HG02610 (cell line): Measurements from ENCODE around the gene PRSS21.

Experiments used
- ATAC-seq: cut with Tn5 transposase; IDR thresholded peaks from one replicate; pipeline ENCODE4 v1.9.1; 2021; ENCODE audit warnings: mild to moderate bottlenecking, moderate library complexity; ENCODE audit not compliant: unreplicated experiment

The PRSS21 gene

GRCh38 chr16:2804728-2805127 is 12.3 kb upstream of the PRSS21 start:
- ATAC-seq, result no peak

GRCh38 chr16:2806286-2806685 is 10.8 kb upstream of the PRSS21 start:
- ATAC-seq, result no peak

- ATAC-seq, result no peak
Observed at GRCh38 chr16:2808181-2808580, 8.9 kb upstream of the PRSS21 start.

- no peak for ATAC-seq
Observed at GRCh38 chr16:2809149-2809760, 7.8 kb upstream of the PRSS21 start.

- no peak for ATAC-seq
Observed at GRCh38 chr16:2810651-2811050, 6.4 kb upstream of the PRSS21 start.

DNA sequence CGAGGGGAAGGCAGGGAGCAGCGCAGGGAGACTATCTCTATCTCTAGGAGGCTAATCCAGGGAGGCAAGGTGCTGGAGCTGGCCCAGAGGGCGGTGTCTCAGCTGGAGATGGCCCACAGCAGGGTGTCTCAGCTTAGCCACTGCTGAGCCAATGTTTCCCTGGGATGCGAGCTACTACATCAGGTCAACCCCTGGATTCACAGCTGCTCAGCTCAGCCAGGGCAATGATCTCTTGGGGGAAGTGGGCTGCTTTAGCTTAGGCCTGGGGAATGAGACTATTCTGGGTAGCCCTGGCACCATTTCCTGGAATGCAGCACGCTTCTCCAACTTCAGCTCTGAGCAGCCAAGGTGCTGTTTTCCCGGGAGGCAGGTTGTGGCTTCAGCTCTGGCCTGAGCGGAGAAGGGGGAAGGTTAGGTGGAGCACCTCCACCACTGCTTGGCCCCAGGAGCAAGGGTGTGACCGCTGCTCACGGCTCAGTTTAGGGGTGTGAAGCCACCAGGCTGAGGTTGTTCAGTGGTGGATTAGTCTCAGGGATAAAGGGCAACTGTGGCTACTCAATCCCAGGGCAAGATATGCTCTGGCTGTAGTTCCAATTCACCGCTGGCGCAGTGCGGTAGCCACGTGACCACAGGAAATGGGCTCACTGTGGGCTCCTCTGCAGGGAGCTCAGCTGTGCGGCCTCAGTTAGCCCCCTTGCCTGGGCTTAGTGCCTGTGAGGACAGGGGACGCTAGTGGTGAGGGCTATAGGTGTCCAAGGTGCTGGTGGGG is 5.2 kb upstream of the PRSS21 start:
- ATAC-seq, result no peak

GRCh38 chr16:2813771-2814221 is 3.2 kb upstream of the PRSS21 start:
- no peak for ATAC-seq

DNA sequence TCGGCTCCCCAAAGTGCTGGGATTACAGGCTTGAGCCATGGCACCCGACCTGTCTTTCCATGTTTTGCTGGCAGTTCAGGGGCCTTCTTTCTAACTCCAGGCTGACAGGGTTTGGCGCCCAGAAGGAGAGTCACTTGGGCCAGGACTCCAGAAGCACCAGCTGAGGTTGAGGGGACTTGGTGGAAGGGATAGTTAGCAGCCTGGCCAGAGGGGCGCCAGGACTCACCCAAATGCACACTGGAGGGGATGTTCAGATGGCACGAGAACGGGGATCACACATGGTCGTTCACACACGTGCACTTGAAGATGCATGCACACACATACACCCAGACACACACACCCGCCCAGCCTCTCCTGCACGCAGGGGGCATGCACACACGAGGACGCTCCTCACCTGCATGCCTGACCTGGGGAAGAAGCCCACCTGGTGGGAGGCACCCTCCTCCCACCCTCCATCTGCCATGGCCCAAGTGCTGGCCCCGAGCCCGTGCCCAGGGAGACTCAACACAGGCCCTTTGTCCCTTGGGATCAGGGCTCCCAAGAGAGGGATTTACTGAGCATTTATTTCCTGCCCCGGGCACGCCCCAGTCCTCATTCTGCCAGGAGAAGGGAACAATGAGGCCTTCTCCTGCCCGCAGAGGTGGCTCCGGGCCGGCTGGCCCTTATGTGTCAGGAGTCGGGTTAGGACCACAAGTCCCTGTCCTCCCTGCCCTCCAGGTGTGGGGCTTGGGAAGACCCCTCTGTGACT is 2.3 kb upstream of the PRSS21 start:
- no peak for ATAC-seq

DNA sequence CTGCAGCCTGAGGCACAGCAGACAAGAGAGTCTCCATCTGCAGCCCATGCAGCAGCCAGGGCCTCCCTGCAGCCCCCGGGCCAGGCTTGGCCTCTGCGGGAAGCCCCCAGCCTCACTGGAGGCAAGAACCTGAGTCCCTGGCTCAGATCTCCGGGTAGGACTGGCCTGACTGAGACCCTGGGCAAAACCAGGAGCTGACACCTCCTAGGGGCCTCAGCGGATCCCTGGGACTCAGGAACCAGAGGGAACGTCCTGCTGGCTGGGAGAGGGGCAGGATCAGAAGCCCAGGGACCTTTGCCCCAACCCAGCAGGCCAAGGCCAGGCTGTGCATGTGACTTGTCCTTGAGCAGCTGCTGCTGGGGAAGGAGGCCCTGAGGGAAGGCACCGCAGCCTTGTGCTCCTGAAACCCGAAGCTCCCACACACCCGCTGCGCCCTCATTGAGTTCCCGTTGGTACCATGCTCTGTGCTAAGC is 1.7 kb upstream of the PRSS21 start:
- no peak for ATAC-seq

DNA sequence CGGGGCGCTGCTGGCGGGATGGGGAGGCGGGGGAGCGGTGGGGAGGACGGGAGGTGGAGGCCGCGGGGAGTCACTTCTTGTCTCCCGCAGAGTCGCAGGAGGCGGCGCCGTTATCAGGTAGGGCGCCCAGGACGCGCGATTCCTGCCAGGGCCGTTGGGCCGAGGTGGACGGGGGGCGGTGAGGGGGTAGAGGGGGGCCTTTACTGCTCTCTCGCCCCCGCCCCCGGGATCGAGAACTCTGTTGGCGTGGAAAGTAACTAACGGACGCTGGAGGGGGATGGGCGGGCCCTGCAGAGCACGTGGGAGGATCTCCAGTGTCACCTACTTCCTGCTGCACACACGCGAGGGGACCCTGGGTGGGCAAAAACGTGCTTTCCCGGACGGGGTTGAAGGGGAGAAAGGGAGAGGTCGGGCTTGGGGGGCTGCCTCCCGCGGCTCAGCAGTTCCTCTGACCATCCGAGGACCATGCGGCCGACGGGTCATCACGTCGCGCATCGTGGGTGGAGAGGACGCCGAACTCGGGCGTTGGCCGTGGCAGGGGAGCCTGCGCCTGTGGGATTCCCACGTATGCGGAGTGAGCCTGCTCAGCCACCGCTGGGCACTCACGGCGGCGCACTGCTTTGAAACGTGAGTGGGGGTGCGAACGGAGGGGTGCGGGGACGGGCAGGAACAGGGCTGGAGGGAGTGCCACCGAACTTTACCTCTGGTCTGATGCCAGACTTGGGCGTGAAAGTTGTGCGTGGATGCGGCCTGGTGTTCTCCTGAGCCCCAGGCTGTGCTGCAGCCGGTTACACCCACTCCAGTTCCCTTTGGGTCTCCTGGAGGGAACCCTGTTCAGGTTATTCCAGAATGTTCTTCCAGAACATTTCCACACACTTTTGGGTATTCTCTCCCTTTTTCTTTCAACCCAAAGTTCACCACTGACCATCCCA is 569 bp downstream of the PRSS21 start:
- no peak for ATAC-seq

DNA sequence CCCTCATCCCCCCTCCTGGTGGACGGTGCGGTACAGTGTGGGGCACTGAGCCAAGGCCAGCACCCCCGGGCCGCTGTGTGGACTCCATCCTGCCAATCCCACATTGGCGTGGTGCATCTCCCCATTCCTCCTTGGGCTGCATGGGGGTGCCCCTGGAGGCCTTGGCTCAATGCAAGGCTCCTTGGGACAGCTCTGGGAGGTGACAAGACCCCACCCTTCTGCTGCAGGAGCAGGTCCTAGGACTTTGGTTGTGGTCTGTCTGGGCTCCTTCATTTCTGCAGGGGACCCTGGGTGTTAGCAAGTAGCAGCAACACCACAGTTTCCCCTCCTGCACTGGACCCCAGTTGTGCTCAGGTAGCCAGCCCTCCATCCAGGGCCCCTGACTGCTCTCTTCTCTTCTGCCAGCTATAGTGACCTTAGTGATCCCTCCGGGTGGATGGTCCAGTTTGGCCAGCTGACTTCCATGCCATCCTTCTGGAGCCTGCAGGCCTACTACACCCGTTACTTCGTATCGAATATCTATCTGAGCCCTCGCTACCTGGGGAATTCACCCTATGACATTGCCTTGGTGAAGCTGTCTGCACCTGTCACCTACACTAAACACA is 1.3 kb downstream of the PRSS21 start:
- ATAC-seq, result no peak

DNA sequence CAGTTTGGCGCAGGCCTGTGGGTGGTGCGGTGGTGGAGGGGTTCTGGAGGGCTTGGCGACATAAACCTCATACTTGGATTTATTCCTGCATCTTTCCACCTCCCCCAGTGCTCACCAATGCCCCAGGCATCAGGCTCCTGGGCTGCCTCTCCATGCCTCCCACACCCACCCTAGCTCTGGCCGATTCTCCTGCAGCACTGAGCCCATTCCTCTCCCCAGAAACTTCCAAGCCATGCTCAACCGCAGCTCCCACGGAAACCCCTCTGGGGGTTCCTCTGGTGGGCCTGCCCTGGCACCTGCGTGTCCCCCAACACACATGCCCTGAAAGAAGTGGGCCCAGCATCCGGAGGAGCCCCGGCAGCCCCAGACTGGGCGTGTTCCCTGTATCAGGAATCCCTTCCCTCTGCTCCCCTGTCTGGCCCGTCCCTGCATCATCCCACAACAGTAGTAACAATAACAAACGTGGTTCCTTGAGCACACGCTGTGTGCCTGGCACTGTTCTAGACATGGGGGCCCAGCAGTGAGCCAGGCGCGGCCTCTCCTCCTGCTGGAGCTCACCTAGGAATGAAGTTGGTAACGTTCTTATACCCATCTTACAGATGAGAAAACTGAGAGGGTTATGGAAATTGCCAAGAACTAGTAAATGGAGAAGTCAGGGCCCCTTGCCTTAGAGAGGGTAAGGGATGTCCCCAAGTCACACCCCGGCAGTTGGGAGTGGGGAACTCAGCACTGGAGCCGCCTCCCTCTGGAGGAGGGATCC is 2.3 kb downstream of the PRSS21 start:
- no peak for ATAC-seq

DNA sequence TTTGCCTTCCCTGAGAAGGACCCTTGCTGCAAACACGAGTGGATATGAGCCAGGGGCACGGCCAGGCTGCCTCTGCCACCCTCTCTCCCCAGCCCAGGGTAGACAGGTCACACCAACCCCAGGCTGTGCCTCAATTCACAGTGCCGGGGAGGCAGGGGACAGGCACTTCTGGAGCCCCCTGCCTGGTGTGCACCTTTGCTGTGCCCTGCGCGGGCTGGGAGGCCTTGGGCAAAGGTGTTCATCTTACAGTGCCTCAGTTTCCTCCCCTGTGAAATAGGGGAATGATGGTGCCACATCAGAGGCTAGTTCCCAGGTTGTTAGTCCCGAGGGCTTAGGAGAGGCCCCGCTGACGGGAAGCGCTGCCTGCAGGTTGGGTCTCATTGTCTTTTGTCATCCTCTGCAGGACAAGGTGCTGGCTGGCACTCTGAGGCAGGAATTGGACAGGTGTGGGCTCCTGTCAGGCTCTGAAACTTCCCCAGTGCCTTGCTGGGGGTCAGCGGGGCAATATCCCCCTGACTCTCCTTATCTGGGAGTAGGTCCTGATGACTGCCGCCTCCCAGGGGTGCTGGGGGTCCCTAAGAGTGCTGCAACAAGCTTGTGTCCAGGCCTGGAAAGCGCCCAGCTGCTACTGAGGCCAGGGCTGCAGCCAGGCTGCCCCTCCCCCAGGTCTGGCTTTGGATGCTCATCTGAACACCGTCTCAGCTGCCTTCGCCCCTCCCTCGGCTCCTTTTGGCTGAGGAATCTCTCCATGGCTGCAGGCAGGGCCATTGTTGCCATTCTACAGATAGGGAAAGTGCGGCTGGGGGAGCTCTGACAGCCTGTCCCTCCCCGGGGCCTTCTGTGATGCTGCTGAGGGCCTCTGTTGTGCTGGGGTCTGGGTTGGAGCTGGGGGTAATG is 3.1 kb downstream of the PRSS21 start:
- ATAC-seq, result no peak

DNA sequence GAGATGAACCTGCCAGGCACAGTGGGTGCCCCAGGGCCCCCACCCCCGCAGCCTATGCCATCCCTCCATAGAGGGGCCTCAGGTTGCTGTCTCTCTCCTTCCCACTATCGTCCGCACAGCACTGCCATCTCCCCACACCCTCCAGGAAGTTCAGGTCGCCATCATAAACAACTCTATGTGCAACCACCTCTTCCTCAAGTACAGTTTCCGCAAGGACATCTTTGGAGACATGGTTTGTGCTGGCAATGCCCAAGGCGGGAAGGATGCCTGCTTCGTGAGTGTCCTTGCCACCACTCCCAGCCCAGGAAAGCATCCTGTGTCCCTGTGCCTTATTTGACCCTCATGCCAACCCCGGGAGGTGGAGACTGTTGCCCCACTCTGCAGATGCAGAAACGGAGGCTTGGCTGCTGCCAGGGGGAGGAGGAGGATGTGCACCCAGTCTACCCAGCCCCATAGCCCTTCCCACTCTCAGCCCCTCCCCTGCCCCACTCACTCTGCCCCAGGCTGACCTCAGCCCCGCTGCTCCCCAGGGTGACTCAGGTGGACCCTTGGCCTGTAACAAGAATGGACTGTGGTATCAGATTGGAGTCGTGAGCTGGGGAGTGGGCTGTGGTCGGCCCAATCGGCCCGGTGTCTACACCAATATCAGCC is 3.9 kb downstream of the PRSS21 start:
- ATAC-seq, result no peak

DNA sequence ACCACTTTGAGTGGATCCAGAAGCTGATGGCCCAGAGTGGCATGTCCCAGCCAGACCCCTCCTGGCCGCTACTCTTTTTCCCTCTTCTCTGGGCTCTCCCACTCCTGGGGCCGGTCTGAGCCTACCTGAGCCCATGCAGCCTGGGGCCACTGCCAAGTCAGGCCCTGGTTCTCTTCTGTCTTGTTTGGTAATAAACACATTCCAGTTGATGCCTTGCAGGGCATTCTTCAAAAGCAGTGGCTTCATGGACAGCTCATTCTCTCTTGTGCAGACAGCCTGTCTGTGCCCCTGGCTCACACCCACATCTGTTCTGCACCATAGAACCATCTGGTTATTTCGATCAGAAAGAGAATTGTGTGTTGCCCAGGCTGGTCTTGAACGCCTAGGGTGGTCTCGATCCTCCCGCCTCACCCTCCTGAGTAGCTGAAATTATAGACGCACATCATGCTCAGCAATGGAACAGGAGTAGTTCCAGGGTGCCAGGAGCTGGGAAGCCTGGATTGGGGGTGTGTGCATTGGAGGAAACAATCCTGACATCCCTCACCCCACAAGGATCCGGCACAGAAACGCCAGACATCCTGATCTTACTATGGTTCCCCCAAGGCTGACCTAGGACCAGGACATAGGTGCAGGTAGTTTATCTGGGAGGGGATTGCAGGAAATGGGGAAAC is 4.6 kb downstream of the PRSS21 start:
- ATAC-seq, result no peak

GRCh38 chr16:2822158-2822495 is 5.1 kb downstream of the PRSS21 start:
- ATAC-seq, result no peak

- no peak for ATAC-seq
Observed at GRCh38 chr16:2822496-2822895, 5.5 kb downstream of the PRSS21 start.

- ATAC-seq, result no peak
Observed at GRCh38 chr16:2824626-2825025, 7.6 kb downstream of the PRSS21 start.
